HG03558 (cell line): Measurements from ENCODE around the gene RIMKLA.

Experiments used
- ATAC-seq: cut with Tn5 transposase; IDR thresholded peaks from one replicate; pipeline ENCODE4 v1.9.1; 2021; ENCODE audit warnings: moderate number of reproducible peaks; ENCODE audit not compliant: unreplicated experiment; ENCODE audit errors: extremely low read depth

The RIMKLA gene

DNA sequence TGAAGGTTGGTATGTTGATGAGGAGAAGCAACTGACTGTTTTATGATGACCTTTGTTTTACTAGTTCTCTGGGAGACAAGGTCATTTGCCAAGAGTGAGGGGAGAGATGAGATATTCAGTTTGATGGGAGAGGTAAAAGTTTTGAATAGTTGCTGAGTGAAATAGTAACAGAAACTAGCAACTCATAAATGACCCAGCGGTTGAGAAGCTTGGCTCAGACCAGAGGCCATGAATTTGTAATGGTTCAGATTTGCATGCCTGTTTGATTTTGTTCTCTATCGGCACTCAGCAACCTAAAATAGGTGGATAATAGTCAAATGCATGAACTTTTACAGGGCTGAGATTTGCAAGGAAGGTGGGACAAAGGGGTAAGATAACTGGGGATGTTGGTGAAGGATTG is 89.1 kb downstream of the RIMKLA start:
- no peak for ATAC-seq
